GM12875 (cell line): ENCODE measurements around the gene CMC4.

Source experiments
- H3K4me3 ChIP-seq: one replicate; pipeline ENCODE4 v1.5.1; 2011; ENCODE audit warnings: low read depth, low read length, control low read depth
- CTCF ChIP-seq: IDR thresholded peaks from 2 replicates; pipeline ENCODE4 v1.5.1; 2011; ENCODE audit warnings: low read depth, mild to moderate bottlenecking, control low read depth, inconsistent platforms, low read length, moderate library complexity, borderline replicate concordance; ENCODE audit not compliant: insufficient read depth

The CMC4 gene

GRCh38 chrX:155094468-155095061, 23.6 kb upstream of the CMC4 start:
- H3K4me3 ChIP-seq = no peak overlapping the region
- peak; percentile 56; the same call in 1 of the 2 replicates for TF ChIP-seq CTCF

- H3K4me3 ChIP-seq = no peak overlapping the region
- TF ChIP-seq CTCF = no peak
Measured at GRCh38 chrX:155086961-155087735, 16.2 kb upstream of the CMC4 start.

- TF ChIP-seq CTCF = peak; percentile 53; the same call in 1 of the 2 replicates
- H3K4me3 ChIP-seq = no peak overlapping the region
Measured at GRCh38 chrX:155086202-155086840, 15.4 kb upstream of the CMC4 start.

- H3K4me3 ChIP-seq = peak overlapping the region; percentile 78
- TF ChIP-seq CTCF = no peak
Measured at GRCh38 chrX:155071694-155072280, 851 bp upstream of the CMC4 start.

- H3K4me3 ChIP-seq = peak overlapping the region; percentile 63
- no peak for TF ChIP-seq CTCF
Measured at GRCh38 chrX:155070663-155070974, 317 bp downstream of the CMC4 start.

DNA sequence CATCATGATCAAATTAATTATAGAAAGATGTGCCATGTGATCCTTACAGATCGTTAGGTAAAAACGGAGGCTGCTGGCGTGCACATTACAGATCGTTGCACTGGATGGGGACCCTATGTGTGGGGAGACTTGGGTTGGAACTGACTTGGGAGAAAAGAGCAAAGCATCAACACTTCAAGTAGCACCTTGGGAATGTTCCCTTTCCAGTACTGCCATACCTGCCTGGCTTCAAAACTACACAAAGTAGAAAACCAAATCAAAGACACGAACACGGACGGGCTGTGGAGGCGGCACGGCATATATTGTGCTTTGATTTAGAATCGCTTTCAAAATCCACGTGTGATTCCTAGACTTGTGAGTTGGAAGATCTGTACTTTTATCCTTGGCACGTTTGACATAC, 898 bp downstream of the CMC4 start:
- no peak for TF ChIP-seq CTCF
- H3K4me3 ChIP-seq = peak overlapping the region; percentile 63
